Spleen (tissue), 11 donors: Measurements from ENCODE around the gene ALKBH3. TPM values are rescaled to one million over a fixed set of nuclear protein-coding genes. Genes with fewer than 3 reads are reported as not detected.

Experiments
- DNase-seq: peaks from one replicate; pipeline ENCODE4 v3.0.0-alpha.2; 2020
- H3K27ac ChIP-seq, 8 donors: fragments of 200-600 bp; sonication (generic) in 7 of 8; 1 replicate in 4 of 8; 2 replicates in 4 of 8; pipeline versions ENCODE4 v1.5.0 to v1.8.0; 2016 to 2021; ENCODE audit warnings: inconsistent platforms in 4 of 8, mild to moderate bottlenecking in 4 of 8, moderate library complexity in 1 of 8
- H3K27me3 ChIP-seq, 7 donors: fragments of 200-600 bp; sonication (generic) in 6 of 7; replicated peaks in 1 of 7; 1 replicate in 4 of 7; 2 replicates in 3 of 7; pipeline versions ENCODE4 v1.5.0 to v1.8.0; 2016 to 2021; ENCODE audit warnings: inconsistent platforms in 3 of 7, mild to moderate bottlenecking in 1 of 7
- H3K36me3 ChIP-seq, 6 donors: fragments of 200-600 bp; sonication (generic) in 5 of 6; 1 replicate in 4 of 6; 2 replicates in 2 of 6; pipeline versions ENCODE4 v1.5.0 to v1.8.0; 2016 to 2021; ENCODE audit warnings: inconsistent platforms in 2 of 6
- H3K4me1 ChIP-seq, 6 donors: fragments of 200-600 bp; sonication (generic) in 5 of 6; 1 replicate in 3 of 6; 2 replicates in 3 of 6; pipeline versions ENCODE4 v1.5.0 to v1.8.0; 2016 to 2021; ENCODE audit warnings: inconsistent platforms in 3 of 6
- H3K4me3 ChIP-seq, 8 donors: fragments of 200-600 bp; sonication (generic) in 7 of 8; 1 replicate in 4 of 8; 2 replicates in 4 of 8; pipeline versions ENCODE4 v1.5.0 to v1.8.0; 2016 to 2021; ENCODE audit warnings: inconsistent platforms in 4 of 8, mild to moderate bottlenecking in 4 of 8, moderate library complexity in 2 of 8
- H3K9me3 ChIP-seq, 8 donors: fragments of 200-600 bp; sonication (generic) in 7 of 8; 1 replicate in 4 of 8; 2 replicates in 4 of 8; pipeline versions ENCODE4 v1.5.0 to v1.8.0; 2016 to 2021; ENCODE audit warnings: inconsistent platforms in 4 of 8
- CTCF ChIP-seq, 11 experiments: fragments of 200-600 bp in 7 of 11; fragments of 450-650 bp in 4 of 11; sonication (generic) in 4 of 11; IDR thresholded peaks in 8 of 11; conservative IDR thresholded peaks in 3 of 11; 1 replicate in 7 of 11; 2 replicates in 4 of 11; pipeline versions ENCODE4 v1.4.0 to v1.8.0; 2016 to 2021; ENCODE audit warnings: antibody characterized with exemption in 11 of 11, inconsistent platforms in 4 of 11, mild to moderate bottlenecking in 1 of 11
- POLR2A ChIP-seq, 3 donors: fragments of 450-650 bp; IDR thresholded peaks; one replicate each; pipeline ENCODE4 v1.5.1; 2017; ENCODE audit warnings: antibody characterized with exemption in 3 of 3, mild to moderate bottlenecking in 1 of 3
- POLR2AphosphoS5 ChIP-seq, 3 donors: sonication (generic); formaldehyde crosslinking; IDR thresholded peaks; one replicate each; pipeline ENCODE4 v1.5.1; 2017; ENCODE audit warnings: antibody characterized with exemption in 3 of 3
- WGBS, 5 donors: extraction: QIAGEN DNeasy Blood & Tissue Kit in 3 of 5; methylation state at CpG; one replicate each; pipeline versions ENCODE4 v1.1.5 to v1.1.7; 2013 to 2018; 5-methylcytosine and 5-hydroxymethylcytosine counted together
- intact Hi-C: fragments of 100-400 bp; cut with DNase I; formaldehyde crosslinking; loops from one replicate; pipeline ENCODE4 v1.15.0; 2023; ENCODE audit warnings: low total_unique reads
- polyA plus RNA-seq, 3 donors: library from polyadenylated mRNA; stranded (reverse); fragments of 200-250 nt; gene quantifications; one replicate each; pipeline ENCODE4 v1.2.1, GENCODE V29; 2013
- total RNA-seq, 7 donors: library from RNA; depleted of rRNA in 3 of 7; stranded (reverse); fragments of >200 nt in 3 of 7; fragmentation: NEBNext Ultra II Directional in 4 of 7; extraction: Animal tissue kit (Norgen Biotek cat#: 25700) in 4 of 7; gene quantifications; one replicate each; pipeline versions ENCODE4 v1.1.0 to v1.2.1, GENCODE V29; 2016 to 2021
- donor health status: healthy with polysubstance abuse.
- donor health status: DM: no; HTN: no; CAD: no; lungs with moderate emphysema.
- donor health status: DM: no; HTN: no; CAD: no.
- donor health status: Bipolar disorder and iron deficiency.
- donor health status: healthy.
- donor health status: DM: no; HTN: no; CAD: no.
- donor health status: DM: yes; HTN: yes; CAD: no.

Gene ALKBH3
- total and polyA plus RNA-seq, 10 donors = 21.6 to 42.2 (median 32.6) TPM

GRCh38 chr11:43925932-43926505 lies 45.4 kb downstream of the ALKBH3 start:
- WGBS, 5 donors = 64 to 78% (median 69%) methylated on average over 12 of the region's 12 CpGs
- Histone ChIP-seq H3K27ac (peak overlapping the region in 5 of 8 donors; percentile 34 to 78 (median 74)), H3K36me3 (peaks cover 0 to 28% (median 9%) of the 10 kb centered on the region in 6 donors), H3K4me1 (peaks cover 12 to 77% (median 41%) of the 10 kb centered on the region in 6 donors), H3K27me3 (no peaks in the 10 kb centered on the region), H3K9me3 (no peaks in the 10 kb centered on the region), H3K4me3 (no peak overlapping the region)
- no peak for TF ChIP-seq POLR2A (IDR thresholded peaks at IDR 0.05)
- TF ChIP-seq POLR2AphosphoS5 (IDR thresholded peaks at IDR 0.05) = peak in 2 of 3 donors; percentile 35 to 61
- DNase-seq = no peak
- intact Hi-C loops = no loop called here

- Histone ChIP-seq H3K9me3 (no peaks in the 10 kb centered on the region), H3K27me3 (no peaks in the 10 kb centered on the region), H3K27ac (no peak overlapping the region), H3K36me3 (peaks cover 0 to 18% (median 2%) of the 10 kb centered on the region in 6 donors), H3K4me1 (peaks cover 13 to 74% (median 39%) of the 10 kb centered on the region in 6 donors), H3K4me3 (no peak overlapping the region)
- intact Hi-C loops = no loop called here
- TF ChIP-seq POLR2A (IDR thresholded peaks at IDR 0.05) = no peak
- DNase-seq = no peak
- 92 to 97% (median 95%) methylated on average over 2 of the region's 2 CpGs for WGBS, 5 donors
Observed at GRCh38 chr11:43927070-43927469, 46.4 kb downstream of the ALKBH3 start.

- H3K4me1 ChIP-seq = peaks cover 13 to 63% (median 34%) of the 10 kb centered on the region in 6 donors
- 66 to 86% (median 75%) methylated on average over 9 to 13 of the region's 13 CpGs for WGBS, 5 donors
- peak in 1 of 3 donors; percentile 31 for TF ChIP-seq POLR2AphosphoS5 (IDR thresholded peaks at IDR 0.05)
- no peak for TF ChIP-seq POLR2A (IDR thresholded peaks at IDR 0.05)
- TF ChIP-seq CTCF (IDR thresholded peaks at IDR 0.05 in 8 of 11, conservative IDR thresholded peaks at IDR 0.05 in 3 of 11) = no peak
Observed at GRCh38 chr11:43927925-43928707, 47.5 kb downstream of the ALKBH3 start.

GRCh38 chr11:43928721-43929120 lies 48.1 kb downstream of the ALKBH3 start:
- H3K4me3 ChIP-seq = no peak overlapping the region
- peaks cover 0 to 5% (median 0%) of the 10 kb centered on the region in 6 donors for H3K36me3 ChIP-seq
- DNase-seq = no peak
- peaks cover 13 to 62% (median 33%) of the 10 kb centered on the region in 6 donors for H3K4me1 ChIP-seq
- H3K27ac ChIP-seq = no peak overlapping the region
- TF ChIP-seq POLR2AphosphoS5 (IDR thresholded peaks at IDR 0.05) (no peak), CTCF (IDR thresholded peaks at IDR 0.05 in 8 of 11, conservative IDR thresholded peaks at IDR 0.05 in 3 of 11) (no peak), POLR2A (IDR thresholded peaks at IDR 0.05) (no peak)
- intact Hi-C loops = no loop called here
- WGBS, 5 donors = 86 to 98% (median 96%) methylated on average over 4 of the region's 4 CpGs
- no peaks in the 10 kb centered on the region for H3K27me3 ChIP-seq
- no peaks in the 10 kb centered on the region for H3K9me3 ChIP-seq

More at GRCh38 chr11:43927925-43928707, 47.5 kb downstream of the ALKBH3 start:
- H3K27me3 ChIP-seq = no peaks in the 10 kb centered on the region
- DNase-seq = no peak
- intact Hi-C loops = no loop called here
- H3K27ac ChIP-seq = no peak overlapping the region
- peaks cover 0 to 7% (median 0%) of the 10 kb centered on the region in 6 donors for H3K36me3 ChIP-seq
- H3K4me3 ChIP-seq = no peak overlapping the region
- no peaks in the 10 kb centered on the region for H3K9me3 ChIP-seq
